HL-60/S4 treated with retinoic acid at 250 ng/mL for 4 days and 3 days (cell line): ENCODE data around the gene EIF3CL.
"Not testable (repeated sequence)": the region's sequence is repeated elsewhere in the genome, so short reads cannot be mapped to it uniquely, and the experiment has no call there.

Experiments
- in situ Hi-C: fragments of 300-500 bp; cut with MboI; formaldehyde crosslinking; loops from 2 replicates; pipeline ENCODE4 v1.7.0; 2022; ENCODE audit warnings: low sequenced_read_pairs

The EIF3CL gene, protein sequence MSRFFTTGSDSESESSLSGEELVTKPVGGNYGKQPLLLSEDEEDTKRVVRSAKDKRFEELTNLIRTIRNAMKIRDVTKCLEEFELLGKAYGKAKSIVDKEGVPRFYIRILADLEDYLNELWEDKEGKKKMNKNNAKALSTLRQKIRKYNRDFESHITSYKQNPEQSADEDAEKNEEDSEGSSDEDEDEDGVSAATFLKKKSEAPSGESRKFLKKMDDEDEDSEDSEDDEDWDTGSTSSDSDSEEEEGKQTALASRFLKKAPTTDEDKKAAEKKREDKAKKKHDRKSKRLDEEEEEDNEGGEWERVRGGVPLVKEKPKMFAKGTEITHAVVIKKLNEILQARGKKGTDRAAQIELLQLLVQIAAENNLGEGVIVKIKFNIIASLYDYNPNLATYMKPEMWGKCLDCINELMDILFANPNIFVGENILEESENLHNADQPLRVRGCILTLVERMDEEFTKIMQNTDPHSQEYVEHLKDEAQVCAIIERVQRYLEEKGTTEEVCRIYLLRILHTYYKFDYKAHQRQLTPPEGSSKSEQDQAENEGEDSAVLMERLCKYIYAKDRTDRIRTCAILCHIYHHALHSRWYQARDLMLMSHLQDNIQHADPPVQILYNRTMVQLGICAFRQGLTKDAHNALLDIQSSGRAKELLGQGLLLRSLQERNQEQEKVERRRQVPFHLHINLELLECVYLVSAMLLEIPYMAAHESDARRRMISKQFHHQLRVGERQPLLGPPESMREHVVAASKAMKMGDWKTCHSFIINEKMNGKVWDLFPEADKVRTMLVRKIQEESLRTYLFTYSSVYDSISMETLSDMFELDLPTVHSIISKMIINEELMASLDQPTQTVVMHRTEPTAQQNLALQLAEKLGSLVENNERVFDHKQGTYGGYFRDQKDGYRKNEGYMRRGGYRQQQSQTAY

DNA sequence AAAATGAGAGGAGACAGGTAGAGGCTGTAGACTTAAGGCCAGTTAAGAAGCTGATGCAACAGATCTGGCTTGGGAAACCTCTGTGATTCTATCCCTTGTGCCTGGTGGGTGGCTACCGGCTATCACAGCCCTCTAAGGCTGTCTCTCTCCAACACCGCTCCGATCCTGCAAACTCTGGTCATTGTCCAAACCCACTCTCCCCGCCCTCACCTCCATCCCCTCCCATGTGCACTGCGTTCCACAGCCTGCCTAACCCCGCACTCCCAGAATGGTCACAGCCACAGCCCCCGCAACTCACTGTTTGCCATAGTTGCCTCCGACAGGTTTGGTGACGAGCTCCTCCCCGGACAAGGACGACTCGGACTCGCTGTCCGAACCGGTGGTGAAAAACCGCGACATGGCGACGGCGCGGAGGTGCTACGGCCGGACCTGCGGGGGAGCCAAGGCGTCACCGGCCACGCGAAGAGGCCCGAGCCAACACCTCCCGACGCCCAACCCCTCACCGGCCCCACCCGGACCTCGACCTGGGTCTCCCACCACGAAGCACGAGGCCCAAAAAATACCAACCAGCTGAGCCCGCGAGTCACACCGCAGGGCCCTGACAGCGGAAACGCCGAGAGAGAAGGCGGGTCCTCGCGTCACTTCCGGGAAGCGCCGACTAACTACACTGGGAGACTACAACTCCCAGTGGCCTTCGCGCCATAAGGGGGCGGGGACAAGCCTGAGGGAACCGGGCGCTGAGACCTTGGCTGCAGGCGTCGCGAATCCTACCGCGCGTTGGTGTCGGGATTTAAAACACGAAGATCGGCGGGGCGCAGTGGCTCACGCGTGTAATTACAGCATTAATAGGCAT is at the start of gene EIF3CL:
TSS of gene EIF3CL (minus strand) at position 622 of the 853 bp plus-strand sequence. CDS start at position 399, 223 bp downstream.
- in situ Hi-C loops: not testable (repeated sequence)

DNA sequence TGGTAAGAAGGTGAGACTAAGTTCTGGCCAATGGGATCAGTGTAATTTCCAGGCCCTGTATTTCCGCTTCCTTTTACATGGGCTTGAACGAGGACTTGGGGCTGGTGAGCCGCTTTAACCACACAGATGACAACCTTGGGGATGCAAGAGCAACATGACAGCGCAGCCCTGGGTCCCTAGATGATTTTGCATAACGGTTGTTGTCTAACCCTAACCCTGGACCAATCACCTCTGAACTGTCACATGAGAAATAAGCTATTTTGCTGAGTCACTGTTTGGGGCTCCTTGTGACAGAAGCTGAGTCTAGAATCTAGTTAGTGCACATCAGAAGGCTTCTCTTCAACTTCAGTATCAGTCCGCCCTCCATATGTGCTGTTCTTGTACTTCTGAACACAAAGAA is 43.4 kb upstream of the EIF3CL start:
- in situ Hi-C loops: not testable (repeated sequence)

DNA sequence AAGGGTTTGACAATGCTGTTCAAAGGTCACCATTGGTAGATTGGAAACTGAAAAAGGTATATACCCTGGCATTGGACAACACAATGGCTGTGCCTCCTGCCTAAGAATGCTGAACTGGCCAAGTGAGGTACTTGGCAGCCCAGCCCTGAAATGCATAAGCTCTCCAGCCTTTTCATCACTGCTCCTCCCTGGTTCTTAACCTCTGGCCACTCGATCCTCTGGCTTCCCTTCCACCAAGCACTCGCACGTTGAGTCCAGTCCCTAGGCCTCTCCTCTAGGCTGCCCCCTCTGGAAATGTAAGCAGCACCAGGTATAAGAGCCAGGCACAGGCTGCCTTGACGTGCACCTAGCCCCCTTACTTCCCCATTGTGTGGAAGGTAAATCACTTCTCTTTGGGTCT is 42.7 kb upstream of the EIF3CL start:
- in situ Hi-C loops: not testable (repeated sequence)

DNA sequence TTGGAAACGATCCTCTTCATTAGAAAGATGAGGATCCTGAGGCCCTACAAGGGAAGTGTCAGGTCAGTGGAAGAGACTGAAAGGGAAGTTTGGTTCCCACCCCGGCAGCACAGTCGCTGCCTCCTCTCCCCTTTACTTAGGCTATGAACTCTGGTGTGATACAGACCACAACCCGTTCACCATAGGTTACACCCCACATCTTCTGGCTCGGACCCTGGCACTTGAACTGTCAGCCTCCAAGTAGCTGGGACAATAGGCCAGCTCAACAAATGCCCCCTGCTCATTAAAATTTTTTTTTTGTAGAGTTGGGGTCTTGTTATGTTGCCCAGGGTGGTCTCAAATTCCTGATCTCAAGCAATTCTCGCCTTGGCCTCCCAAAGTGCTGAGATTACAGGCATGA is 40.3 kb upstream of the EIF3CL start:
- in situ Hi-C loops: not testable (repeated sequence)

DNA sequence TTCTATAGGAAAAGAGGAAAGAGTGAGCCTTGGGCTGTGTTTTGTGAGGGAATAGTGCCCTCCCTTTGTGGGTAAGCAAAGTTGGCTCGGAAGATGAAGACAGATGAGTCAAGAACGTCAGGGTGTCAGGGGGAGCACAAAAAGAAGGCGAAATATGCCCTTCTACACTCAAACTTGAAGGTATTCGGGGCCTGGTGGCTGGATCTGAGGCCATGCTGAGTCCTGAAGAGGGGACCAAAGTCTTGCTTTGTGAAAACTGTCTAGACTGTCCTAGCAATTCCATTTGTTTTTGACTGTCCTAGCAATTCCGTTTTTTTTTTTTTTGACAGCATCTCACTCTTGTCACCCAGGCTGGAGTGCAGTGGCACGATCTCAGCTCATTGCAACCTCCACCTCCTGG is 35.3 kb upstream of the EIF3CL start:
- in situ Hi-C loops: not testable (repeated sequence)

DNA sequence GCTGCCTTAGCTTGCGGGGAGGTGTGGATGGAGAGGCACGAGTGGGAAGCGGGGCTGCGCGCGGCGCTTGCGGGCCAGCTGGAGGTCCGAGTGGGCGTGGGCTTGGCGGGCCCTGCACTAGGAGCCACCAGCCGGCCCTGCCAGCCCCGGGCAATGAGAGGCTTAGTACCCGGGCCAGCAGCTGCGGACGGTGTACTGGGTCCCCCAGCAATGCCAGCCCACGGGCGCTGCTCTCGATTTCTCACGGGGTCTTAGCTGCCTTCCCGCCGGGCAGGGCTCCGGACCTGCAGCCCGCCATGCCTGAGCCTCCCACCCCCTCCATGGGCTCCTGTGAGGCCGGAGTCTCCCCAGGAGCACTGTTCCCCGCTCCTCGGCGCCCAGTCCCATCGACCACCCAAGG is 31.7 kb upstream of the EIF3CL start:
- in situ Hi-C loops: not testable (repeated sequence)

DNA sequence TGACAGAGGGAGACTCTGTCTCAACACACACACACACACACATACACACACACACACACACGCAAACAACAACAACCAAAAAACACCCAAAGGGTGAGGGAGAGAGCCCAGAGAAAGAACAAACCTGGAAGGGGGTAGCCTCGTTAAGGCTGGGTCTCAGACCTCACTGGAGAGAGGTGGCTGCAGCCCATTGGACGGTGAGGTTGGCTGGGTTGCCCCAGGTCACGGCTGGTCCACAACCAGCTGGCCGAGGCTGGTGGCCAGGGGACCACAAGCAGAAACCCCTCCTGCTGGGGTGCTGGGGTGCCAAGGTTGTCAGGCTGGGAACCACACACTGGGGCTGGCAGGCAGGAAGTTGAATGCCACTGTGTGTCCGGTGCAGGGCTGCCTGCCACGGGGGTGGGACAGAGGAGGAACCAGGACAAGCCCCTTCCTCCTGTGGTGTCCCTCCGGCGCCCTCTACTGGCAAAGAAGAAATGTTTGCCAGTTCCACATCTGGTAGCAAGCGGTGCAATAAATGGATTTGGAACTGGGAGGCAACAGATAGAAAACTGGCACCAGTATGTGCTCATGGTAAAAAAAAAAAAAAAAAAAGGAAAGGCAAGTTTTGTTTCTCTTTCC is 22.5 kb upstream of the EIF3CL start:
- in situ Hi-C loops: not testable (repeated sequence)

DNA sequence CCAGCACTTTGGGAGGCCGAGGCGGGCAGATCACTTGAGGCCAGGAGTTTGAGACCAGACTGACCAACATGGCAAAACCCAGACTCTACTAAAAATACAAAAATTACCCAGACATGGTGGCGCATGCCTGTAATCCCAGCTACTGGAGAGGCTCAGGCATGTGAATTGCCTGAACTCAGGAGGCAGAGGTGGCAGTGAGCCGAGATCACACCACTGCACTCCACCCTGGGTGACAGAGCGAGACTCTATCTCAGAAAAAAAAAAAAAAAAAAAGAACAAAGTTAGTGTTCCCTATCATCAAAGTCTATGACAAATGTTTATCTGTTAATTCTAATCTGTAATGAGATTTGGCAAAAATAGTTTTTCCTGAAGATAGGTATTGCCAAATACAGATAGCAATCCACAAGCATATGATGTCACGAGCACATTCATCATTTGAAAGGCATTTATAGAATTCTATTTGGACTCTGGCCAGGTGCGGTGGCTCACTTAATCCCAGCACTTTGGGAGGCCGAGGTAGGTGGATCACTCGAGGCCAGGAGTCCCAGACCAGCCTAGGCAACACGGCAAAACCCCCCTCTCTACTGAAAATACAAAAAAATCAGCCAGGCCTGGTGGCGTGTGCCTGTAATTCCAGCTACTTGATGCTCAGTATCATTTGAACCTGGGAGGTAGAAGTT is 17.6 kb upstream of the EIF3CL start:
- in situ Hi-C loops: not testable (repeated sequence)

DNA sequence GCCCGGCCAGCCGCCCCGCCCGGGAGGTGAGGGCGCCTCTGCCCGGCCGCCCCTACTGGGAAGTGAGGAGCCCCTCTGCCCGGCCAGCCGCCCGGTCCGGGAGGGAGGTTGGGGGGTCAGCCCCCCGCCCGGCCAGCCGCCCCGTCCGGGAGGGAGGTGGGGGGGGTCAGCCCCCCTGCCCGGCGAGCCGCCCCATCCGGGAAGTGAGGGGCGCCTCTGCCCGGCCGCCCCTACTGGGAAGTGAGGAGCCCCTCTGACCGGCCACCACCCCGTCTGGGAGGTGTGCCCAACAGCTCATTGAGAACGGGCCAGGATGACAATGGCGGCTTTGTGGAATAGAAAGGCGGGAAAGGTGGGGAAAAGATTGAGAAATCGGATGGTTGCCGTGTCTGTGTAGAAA is 13.4 kb upstream of the EIF3CL start:
- in situ Hi-C loops: not testable (repeated sequence)

DNA sequence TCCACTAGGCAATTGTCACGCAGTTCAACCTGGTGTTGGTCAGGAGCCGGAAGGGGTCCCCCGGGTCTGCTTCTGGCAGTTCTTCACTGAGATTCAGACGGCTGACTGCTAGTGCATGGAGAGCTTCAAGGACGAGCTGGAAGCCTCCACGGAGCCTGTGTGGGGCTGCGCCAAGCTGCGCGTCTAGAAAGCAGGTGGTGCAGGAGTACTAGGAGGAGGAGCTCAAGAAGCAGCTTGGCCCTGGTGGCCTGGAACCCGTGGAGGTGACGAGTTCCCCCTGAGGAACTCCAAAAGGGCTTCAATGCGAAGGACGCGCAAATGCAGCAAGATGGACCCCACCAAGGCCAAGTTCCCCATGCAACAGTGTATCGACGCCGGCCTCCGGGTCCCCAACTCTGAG is 10.9 kb upstream of the EIF3CL start:
- in situ Hi-C loops: not testable (repeated sequence)

DNA sequence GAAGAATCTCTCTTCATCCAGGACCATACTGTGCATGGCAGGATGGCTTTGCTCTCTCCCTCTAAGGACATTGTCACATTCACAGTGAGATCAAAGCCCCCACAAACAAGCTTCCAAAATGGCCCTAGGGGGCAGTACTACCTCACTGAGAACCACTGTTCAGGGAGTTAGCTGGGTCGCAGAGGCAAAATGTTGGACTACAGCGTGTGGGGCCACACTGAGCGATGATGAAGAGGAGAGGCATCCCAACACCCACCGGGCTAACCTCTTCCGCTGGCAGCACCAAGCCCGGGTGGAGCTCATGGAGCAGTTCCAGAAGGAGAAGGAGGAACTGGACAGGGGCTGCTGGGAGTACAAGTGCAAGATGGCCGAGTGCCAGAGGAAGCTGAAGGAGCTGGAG is 9.9 kb upstream of the EIF3CL start:
- in situ Hi-C loops: not testable (repeated sequence)

DNA sequence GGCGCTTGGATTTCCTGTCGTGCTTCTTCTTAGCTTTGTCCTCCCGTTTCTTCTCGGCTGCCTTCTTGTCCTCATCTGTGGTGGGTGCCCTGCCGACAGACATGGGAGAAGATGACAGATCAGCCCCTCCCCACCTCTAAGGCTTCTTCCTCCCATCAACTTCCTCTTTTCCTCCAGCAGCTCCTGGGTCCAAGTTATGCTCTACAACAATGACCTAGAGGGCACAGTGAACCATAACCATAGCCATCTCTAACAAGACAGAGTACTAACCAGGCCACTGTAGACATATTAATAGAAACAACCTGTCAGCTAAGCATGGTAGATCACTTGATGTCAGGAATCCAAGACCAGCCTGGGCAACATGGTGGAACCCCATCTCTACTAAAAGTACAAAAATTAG is 11.6 kb downstream of the EIF3CL start:
- in situ Hi-C loops: not testable (repeated sequence)

DNA sequence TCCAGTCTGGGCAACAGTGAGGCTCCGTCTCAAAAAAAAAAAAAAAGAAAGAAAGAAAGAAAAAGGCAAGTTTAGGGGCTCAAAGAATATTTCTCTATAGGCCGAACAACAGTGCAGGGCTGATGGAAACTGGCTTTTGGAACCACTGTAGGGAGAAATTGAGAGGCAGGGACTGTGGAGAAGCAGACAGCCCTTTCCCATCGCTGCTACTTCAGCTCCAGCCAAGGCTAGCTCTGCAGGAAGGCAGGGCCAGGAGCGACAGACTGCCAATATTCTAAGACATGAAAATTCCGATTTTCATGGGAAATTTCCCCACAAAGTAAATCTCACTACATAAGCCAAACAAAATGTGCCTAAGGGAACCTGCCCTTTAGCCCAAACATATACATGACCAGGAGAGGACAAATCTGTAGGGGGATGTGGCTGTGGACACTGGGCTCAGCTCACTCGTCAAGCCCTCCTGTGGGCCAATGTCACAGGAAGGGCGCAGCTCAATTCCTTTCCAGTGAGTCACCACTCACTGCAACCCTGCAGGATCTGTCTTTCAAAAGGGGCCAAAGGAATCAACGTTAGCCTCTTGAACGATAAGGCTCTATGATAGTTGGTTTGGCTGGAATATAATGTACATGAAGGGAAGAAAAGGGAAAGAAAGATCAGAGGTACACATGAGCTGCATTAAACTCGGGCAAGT is 21.3 kb downstream of the EIF3CL start:
- in situ Hi-C loops: not testable (repeated sequence)

DNA sequence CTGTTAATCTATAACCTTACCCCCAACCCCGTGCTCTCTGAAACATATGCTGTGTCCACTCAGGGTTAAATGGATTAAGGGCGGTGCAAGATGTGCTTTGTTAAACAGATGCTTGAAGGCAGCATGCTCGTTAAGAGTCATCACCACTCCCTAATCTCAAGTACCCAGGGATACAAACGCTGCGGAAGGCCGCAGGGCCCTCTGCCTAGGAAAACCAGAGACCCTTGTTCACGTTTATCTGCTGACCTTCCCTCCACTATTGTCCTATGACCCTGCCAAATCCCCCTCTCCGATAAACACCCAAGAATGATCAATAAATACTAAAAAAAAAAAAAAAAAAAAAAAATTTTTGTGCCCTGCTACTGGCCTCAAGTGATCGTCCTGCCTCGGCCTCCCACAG is 25.8 kb downstream of the EIF3CL start:
- in situ Hi-C loops: not testable (repeated sequence)

DNA sequence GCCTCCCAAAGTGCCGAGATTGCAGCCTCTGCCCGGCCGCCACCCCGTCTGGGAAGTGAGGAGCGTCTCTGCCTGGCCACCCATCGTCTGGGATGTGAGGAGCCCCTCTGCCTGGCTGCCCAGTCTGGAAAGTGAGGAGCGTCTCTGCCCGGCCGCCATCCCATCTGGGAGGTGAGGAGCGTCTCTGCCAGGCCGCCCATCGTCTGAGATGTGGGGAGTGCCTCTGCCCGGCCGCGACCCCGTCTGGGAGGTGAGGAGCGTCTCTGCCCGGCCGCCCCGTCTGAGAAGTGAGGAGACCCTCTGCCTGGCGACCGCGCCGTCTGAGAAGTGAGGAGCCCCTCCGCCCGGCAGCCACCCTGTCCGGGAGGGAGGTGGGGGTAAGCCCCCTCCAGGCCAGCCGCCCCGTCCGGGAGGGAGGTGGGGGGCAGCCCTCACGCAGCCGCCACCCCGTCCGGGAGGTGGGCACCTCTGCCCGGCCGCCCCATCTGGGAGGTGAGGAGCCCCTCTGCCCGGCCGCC is 26.5 kb downstream of the EIF3CL start:
- in situ Hi-C loops: not testable (repeated sequence)

DNA sequence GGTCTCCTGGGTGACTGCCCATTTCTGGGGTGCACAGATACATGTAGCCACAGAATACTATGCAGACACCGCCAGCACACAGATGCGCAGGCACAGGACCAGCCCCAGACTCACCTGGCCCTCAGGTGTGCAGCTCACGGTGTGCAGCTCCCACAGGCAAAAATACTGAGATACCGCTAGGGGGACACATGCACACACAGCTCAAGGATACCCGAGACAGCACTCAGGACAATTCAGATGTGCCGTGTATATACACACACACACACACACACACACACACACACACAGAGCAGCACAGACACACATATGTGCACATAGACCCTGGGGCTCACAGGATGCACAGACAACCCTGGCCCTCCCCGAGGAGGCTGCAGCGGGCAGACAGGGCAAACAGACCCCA is 28.5 kb downstream of the EIF3CL start:
- in situ Hi-C loops: not testable (repeated sequence)

DNA sequence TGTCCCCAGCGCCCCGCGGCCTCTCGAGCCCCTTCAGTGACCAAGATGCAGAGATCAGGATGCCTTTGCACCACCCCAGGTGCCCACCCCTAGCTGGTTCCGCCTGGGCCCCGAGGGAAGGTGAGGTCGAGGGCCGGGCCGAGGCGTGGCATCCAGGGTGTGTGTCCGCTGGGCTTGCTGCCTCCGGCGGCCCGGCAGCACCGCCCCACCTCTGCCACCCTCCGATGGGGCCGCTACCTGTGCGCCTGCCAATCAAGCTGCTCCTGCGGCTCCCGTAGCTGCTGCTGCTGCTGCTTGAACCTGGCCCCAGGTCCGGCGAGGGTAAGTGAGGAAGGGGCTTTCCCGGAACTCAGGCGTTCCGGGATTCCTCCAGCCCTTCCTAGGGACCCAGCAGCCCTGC is 29.4 kb downstream of the EIF3CL start:
- in situ Hi-C loops: not testable (repeated sequence)

DNA sequence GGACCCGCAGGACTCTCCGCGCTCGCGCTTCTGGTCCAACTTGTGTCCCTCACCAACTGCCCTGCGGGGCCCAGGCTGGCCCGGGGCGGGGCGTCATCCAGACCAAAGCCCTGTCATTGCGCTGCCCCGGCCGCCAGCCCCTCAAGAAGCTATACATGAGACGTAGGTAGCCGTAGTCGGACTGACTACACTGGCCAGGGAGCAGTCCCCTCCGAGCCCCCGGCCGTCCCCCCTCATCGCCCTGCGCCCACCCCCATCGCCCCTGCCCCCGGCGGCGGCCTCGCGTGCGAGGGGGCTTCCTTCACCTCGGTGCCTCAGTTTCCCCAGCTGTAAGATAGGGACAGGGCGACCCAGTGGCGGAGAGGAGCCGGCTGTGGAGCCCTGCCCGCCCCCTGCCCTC is 35.7 kb downstream of the EIF3CL start:
- in situ Hi-C loops: not testable (repeated sequence)
